HEK293 (cell line): Measurements from ENCODE around the gene JAKMIP1.

Experiments
- CTCF ChIA-PET: fragments of 350-600 bp; formaldehyde crosslinking; extraction: SDS; loops from one replicate; lab custom pipeline; 2021; ENCODE audit warnings: antibody characterized with exemption; lab: Yijun Ruan, JAX
- POLR2A ChIA-PET: fragments of 300-600 bp; formaldehyde crosslinking; extraction: SDS; loops from one replicate; lab custom pipeline; 2020; ENCODE audit warnings: antibody characterized with exemption, inconsistent platforms; lab: Yijun Ruan, JAX
- H3K27ac ChIP-seq: fragments of 200-500 bp; sonication (Bioruptor generic); 2 replicates; pipeline ENCODE4 v1.5.1; 2014; ENCODE audit warnings: low read depth, low read length, control low read depth, inconsistent platforms; ENCODE audit errors: extremely low read depth
- H3K36me3 ChIP-seq, 2 experiments: fragments of 200-500 bp in 1 of 2; sonication (Bioruptor generic) in 1 of 2; 1 replicate in 1 of 2; 2 replicates in 1 of 2; pipeline ENCODE4 v1.5.1; 2014 to 2017; ENCODE audit warnings: inconsistent platforms in 2 of 2, low read length in 2 of 2; ENCODE audit not compliant: control insufficient read depth in 2 of 2, insufficient read depth in 1 of 2
- H3K4me1 ChIP-seq: fragments of 200-500 bp; sonication (Bioruptor generic); 2 replicates; pipeline ENCODE4 v1.5.1; 2014; ENCODE audit warnings: mild to moderate bottlenecking, low read length, inconsistent platforms; ENCODE audit not compliant: control insufficient read depth, insufficient read depth
- H3K4me3 ChIP-seq: 2 replicates; pipeline ENCODE4 v1.5.1; 2011; ENCODE audit warnings: low read depth, mild to moderate bottlenecking, control low read depth, low read length, moderate library complexity
- H3K9me3 ChIP-seq: fragments of 200-500 bp; sonication (Bioruptor generic); 2 replicates; pipeline ENCODE4 v1.5.1; 2014; ENCODE audit warnings: low read depth, low read length, inconsistent platforms; ENCODE audit not compliant: control insufficient read depth, insufficient read depth
- BCL11B ChIP-seq: fragments of 450-650 bp; formaldehyde crosslinking; IDR thresholded peaks from 2 replicates; pipeline ENCODE4 v1.5.1; 2016; ENCODE audit warnings: low read depth, missing biosample characterization, missing genetic modification characterization
- EGR2 ChIP-seq: fragments of 450-650 bp; formaldehyde crosslinking; IDR thresholded peaks from 2 replicates; pipeline ENCODE4 v1.5.1; 2016; ENCODE audit warnings: low read depth, missing biosample characterization, missing genetic modification characterization
- GLIS2 ChIP-seq: fragments of 450-650 bp; formaldehyde crosslinking; IDR thresholded peaks from 2 replicates; pipeline ENCODE4 v1.5.1; 2016; ENCODE audit warnings: missing biosample characterization, missing genetic modification characterization
- RBAK ChIP-seq: fragments of 450-650 bp; formaldehyde crosslinking; IDR thresholded peaks from 2 replicates; pipeline ENCODE4 v1.5.1; 2016; ENCODE audit warnings: missing biosample characterization, missing genetic modification characterization
- SCRT2 ChIP-seq: fragments of 450-650 bp; formaldehyde crosslinking; IDR thresholded peaks from 2 replicates; pipeline ENCODE4 v1.5.1; 2016; ENCODE audit warnings: missing biosample characterization, missing genetic modification characterization
- ZBTB8A ChIP-seq: fragments of 450-650 bp; formaldehyde crosslinking; IDR thresholded peaks from 2 replicates; pipeline ENCODE4 v1.5.1; 2016; ENCODE audit warnings: missing biosample characterization, missing genetic modification characterization
- ZNF112 ChIP-seq: fragments of 450-650 bp; formaldehyde crosslinking; IDR thresholded peaks from 2 replicates; pipeline ENCODE4 v1.5.0; 2017; ENCODE audit warnings: missing biosample characterization, missing genetic modification characterization
- ZNF140 ChIP-seq: fragments of 450-650 bp; formaldehyde crosslinking; IDR thresholded peaks from 2 replicates; pipeline ENCODE4 v1.5.1; 2016; ENCODE audit warnings: missing biosample characterization, missing genetic modification characterization
- ZNF2 ChIP-seq: fragments of 450-650 bp; formaldehyde crosslinking; IDR thresholded peaks from 2 replicates; pipeline ENCODE4 v1.5.1; 2016; ENCODE audit warnings: missing biosample characterization, missing genetic modification characterization
- ZNF211 ChIP-seq: fragments of 450-650 bp; formaldehyde crosslinking; IDR thresholded peaks from 2 replicates; pipeline ENCODE4 v1.5.1; 2016; ENCODE audit warnings: low read depth, missing biosample characterization, missing genetic modification characterization
- ZNF266 ChIP-seq: fragments of 450-650 bp; formaldehyde crosslinking; IDR thresholded peaks from 2 replicates; pipeline ENCODE4 v1.5.1; 2016; ENCODE audit warnings: missing biosample characterization, missing genetic modification characterization, low read depth
- ZNF404 ChIP-seq: fragments of 450-650 bp; formaldehyde crosslinking; IDR thresholded peaks from 2 replicates; pipeline ENCODE4 v1.5.1; 2017; ENCODE audit warnings: missing biosample characterization, missing genetic modification characterization
- ZNF510 ChIP-seq: fragments of 450-650 bp; formaldehyde crosslinking; IDR thresholded peaks from 2 replicates; pipeline ENCODE4 v1.5.1; 2018; ENCODE audit warnings: mild to moderate bottlenecking, missing genetic modification characterization, missing biosample characterization; ENCODE audit not compliant: insufficient replicate concordance
- ZNF548 ChIP-seq: fragments of 450-650 bp; formaldehyde crosslinking; IDR thresholded peaks from 2 replicates; pipeline ENCODE4 v1.5.1; 2016; ENCODE audit warnings: missing biosample characterization, missing genetic modification characterization
- ZNF600 ChIP-seq: fragments of 450-650 bp; formaldehyde crosslinking; IDR thresholded peaks from 2 replicates; pipeline ENCODE4 v1.5.1; 2016; ENCODE audit warnings: missing biosample characterization, missing genetic modification characterization
- ZNF621 ChIP-seq: fragments of 450-650 bp; formaldehyde crosslinking; IDR thresholded peaks from 2 replicates; pipeline ENCODE4 v1.5.1; 2017; ENCODE audit warnings: missing biosample characterization, missing genetic modification characterization
- ZNF660 ChIP-seq: fragments of 450-650 bp; IDR thresholded peaks from 2 replicates; pipeline ENCODE4 v1.5.1; 2018; ENCODE audit warnings: missing biosample characterization, mild to moderate bottlenecking, missing genetic modification characterization
- ZNF768 ChIP-seq: fragments of 450-650 bp; formaldehyde crosslinking; IDR thresholded peaks from 2 replicates; pipeline ENCODE4 v1.5.1; 2018; ENCODE audit warnings: missing biosample characterization, mild to moderate bottlenecking, missing genetic modification characterization
- ZNF785 ChIP-seq: fragments of 450-650 bp; formaldehyde crosslinking; IDR thresholded peaks from 2 replicates; pipeline ENCODE4 v1.5.1; 2016; ENCODE audit warnings: missing biosample characterization, missing genetic modification characterization
- ZSCAN16 ChIP-seq: fragments of 450-650 bp; formaldehyde crosslinking; IDR thresholded peaks from 2 replicates; pipeline ENCODE4 v1.5.1; 2016; ENCODE audit warnings: missing biosample characterization, missing genetic modification characterization
- TF ChIP-seq, protein P1 (sequence below): fragments of 450-650 bp; formaldehyde crosslinking; IDR thresholded peaks from 2 replicates; pipeline ENCODE4 v1.5.1; 2016; ENCODE audit warnings: missing biosample characterization, missing genetic modification characterization, low read depth
- TF ChIP-seq, protein P2 (sequence below): fragments of 450-650 bp; IDR thresholded peaks from 2 replicates; pipeline ENCODE4 v1.5.1; 2018; ENCODE audit warnings: missing biosample characterization, missing genetic modification characterization
- TF ChIP-seq, protein P3 (sequence below): fragments of 450-650 bp; formaldehyde crosslinking; IDR thresholded peaks from 2 replicates; pipeline ENCODE4 v1.5.1; 2016; ENCODE audit warnings: missing biosample characterization, missing genetic modification characterization, borderline replicate concordance
- TF ChIP-seq, protein P4 (sequence below): fragments of 450-650 bp; formaldehyde crosslinking; IDR thresholded peaks from 2 replicates; pipeline ENCODE4 v1.5.1; 2016; ENCODE audit warnings: missing biosample characterization, missing genetic modification characterization
- TF ChIP-seq, protein P5 (sequence below): fragments of 450-650 bp; formaldehyde crosslinking; IDR thresholded peaks from 2 replicates; pipeline ENCODE4 v1.5.1; 2016; ENCODE audit warnings: missing biosample characterization, missing genetic modification characterization
- TF ChIP-seq, protein P6 (sequence below): fragments of 450-650 bp; formaldehyde crosslinking; conservative IDR thresholded peaks from 2 replicates; pipeline ENCODE4 v1.5.1; 2016; ENCODE audit warnings: low read depth, missing biosample characterization, missing genetic modification characterization

JAKMIP1 gene

DNA sequence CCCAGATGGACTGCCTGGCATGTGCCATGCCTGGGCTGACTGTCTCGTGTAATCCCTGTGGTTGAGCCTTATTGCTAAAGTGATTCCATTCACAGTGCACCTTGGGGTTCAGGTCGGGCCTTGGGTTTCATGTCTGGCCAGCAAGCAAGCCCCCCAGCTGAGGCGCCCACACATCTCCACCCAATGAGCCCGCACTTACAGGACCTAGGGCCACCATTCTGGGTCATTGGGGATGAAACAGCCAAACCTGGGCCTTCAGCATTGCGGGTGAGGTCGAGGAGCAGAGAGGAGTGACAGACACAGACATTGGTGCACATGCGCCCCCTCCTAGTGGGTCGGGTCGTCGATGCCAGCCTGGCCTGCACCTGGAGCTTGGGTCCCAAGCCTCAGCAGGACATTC lies 48.0 kb upstream of the JAKMIP1 start (continued):
- TF ChIP-seq, protein P1, sequence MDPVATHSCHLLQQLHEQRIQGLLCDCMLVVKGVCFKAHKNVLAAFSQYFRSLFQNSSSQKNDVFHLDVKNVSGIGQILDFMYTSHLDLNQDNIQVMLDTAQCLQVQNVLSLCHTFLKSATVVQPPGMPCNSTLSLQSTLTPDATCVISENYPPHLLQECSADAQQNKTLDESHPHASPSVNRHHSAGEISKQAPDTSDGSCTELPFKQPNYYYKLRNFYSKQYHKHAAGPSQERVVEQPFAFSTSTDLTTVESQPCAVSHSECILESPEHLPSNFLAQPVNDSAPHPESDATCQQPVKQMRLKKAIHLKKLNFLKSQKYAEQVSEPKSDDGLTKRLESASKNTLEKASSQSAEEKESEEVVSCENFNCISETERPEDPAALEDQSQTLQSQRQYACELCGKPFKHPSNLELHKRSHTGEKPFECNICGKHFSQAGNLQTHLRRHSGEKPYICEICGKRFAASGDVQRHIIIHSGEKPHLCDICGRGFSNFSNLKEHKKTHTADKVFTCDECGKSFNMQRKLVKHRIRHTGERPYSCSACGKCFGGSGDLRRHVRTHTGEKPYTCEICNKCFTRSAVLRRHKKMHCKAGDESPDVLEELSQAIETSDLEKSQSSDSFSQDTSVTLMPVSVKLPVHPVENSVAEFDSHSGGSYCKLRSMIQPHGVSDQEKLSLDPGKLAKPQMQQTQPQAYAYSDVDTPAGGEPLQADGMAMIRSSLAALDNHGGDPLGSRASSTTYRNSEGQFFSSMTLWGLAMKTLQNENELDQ: no peak
- no peak for TF ChIP-seq ZNF768 (tag by site-specific recombination)
- TF ChIP-seq ZNF548 (tag by site-specific recombination): no peak
- no peak for TF ChIP-seq GLIS2
- TF ChIP-seq, protein P2, sequence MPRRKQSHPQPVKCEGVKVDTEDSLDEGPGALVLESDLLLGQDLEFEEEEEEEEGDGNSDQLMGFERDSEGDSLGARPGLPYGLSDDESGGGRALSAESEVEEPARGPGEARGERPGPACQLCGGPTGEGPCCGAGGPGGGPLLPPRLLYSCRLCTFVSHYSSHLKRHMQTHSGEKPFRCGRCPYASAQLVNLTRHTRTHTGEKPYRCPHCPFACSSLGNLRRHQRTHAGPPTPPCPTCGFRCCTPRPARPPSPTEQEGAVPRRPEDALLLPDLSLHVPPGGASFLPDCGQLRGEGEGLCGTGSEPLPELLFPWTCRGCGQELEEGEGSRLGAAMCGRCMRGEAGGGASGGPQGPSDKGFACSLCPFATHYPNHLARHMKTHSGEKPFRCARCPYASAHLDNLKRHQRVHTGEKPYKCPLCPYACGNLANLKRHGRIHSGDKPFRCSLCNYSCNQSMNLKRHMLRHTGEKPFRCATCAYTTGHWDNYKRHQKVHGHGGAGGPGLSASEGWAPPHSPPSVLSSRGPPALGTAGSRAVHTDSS (tag by site-specific recombination): no peak
- TF ChIP-seq, protein P3, sequence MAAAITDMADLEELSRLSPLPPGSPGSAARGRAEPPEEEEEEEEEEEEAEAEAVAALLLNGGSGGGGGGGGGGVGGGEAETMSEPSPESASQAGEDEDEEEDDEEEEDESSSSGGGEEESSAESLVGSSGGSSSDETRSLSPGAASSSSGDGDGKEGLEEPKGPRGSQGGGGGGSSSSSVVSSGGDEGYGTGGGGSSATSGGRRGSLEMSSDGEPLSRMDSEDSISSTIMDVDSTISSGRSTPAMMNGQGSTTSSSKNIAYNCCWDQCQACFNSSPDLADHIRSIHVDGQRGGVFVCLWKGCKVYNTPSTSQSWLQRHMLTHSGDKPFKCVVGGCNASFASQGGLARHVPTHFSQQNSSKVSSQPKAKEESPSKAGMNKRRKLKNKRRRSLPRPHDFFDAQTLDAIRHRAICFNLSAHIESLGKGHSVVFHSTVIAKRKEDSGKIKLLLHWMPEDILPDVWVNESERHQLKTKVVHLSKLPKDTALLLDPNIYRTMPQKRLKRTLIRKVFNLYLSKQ (tag by site-specific recombination): no peak
- TF ChIP-seq ZNF510 (tag by site-specific recombination): no peak
- no peak for TF ChIP-seq ZNF600
- TF ChIP-seq, protein P4, sequence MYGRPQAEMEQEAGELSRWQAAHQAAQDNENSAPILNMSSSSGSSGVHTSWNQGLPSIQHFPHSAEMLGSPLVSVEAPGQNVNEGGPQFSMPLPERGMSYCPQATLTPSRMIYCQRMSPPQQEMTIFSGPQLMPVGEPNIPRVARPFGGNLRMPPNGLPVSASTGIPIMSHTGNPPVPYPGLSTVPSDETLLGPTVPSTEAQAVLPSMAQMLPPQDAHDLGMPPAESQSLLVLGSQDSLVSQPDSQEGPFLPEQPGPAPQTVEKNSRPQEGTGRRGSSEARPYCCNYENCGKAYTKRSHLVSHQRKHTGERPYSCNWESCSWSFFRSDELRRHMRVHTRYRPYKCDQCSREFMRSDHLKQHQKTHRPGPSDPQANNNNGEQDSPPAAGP (tag by site-specific recombination): no peak
- TF ChIP-seq ZNF621 (tag by site-specific recombination): no peak

DNA sequence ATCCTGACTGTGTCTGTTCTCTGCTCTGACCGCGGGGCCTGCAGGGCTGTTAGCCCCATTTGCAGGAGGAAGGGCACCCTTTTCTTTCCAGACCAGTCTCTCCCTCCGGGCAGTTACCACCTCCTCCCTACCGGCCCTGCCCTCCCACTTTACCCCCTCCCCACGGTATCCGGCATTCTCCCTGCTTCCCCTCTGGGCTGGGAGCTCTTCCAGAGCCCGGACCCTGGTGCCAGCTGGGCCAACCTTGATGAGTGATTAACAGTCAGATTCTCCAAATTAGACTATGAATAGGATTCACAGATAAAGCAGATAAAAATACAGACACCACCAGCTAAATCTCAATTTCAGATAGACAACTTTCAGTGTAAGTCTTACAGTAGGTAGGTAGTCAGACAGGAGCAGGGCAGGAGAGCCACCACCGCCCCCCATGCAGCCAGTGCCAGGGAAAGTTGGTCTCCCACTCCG lies 45.9 kb upstream of the JAKMIP1 start:
- ChIA-PET CTCF (interaction anchor here (0.6 to 12.8 kb wide), 2 partner anchors 83 to 159 kb away, joined by 3 to 203 read pairs; no protein-coding TSS in a partner anchor), POLR2A (no interaction called here)
- no peaks in the 10 kb centered on the region for H3K4me1 ChIP-seq
- H3K36me3 ChIP-seq: no peaks in the 10 kb centered on the region
- H3K4me3 ChIP-seq: no peak overlapping the region
- no peak overlapping the region for H3K27ac ChIP-seq
- no peaks in the 10 kb centered on the region for H3K9me3 ChIP-seq
- TF ChIP-seq ZNF211 (no peak), ZSCAN16 (no peak), ZNF2 (tag by site-specific recombination) (no peak), BCL11B (no peak), ZNF266 (tag by site-specific recombination) (no peak), SCRT2 (no peak), RBAK (tag by site-specific recombination) (no peak), ZNF140 (tag by site-specific recombination) (no peak), ZNF404 (no peak), ZBTB8A (tag by site-specific recombination) (no peak), ZNF660 (tag by site-specific recombination) (no peak), EGR2 (tag by site-specific recombination) (no peak), ZNF112 (no peak), ZNF785 (tag by site-specific recombination) (no peak)
- TF ChIP-seq, protein P5, sequence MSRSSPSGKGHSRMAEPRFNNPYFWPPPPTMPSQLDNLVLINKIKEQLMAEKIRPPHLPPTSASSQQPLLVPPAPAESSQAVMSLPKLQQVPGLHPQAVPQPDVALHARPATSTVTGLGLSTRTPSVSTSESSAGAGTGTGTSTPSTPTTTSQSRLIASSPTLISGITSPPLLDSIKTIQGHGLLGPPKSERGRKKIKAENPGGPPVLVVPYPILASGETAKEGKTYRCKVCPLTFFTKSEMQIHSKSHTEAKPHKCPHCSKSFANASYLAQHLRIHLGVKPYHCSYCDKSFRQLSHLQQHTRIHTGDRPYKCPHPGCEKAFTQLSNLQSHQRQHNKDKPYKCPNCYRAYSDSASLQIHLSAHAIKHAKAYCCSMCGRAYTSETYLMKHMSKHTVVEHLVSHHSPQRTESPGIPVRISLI: no peak
- TF ChIP-seq, protein P6, sequence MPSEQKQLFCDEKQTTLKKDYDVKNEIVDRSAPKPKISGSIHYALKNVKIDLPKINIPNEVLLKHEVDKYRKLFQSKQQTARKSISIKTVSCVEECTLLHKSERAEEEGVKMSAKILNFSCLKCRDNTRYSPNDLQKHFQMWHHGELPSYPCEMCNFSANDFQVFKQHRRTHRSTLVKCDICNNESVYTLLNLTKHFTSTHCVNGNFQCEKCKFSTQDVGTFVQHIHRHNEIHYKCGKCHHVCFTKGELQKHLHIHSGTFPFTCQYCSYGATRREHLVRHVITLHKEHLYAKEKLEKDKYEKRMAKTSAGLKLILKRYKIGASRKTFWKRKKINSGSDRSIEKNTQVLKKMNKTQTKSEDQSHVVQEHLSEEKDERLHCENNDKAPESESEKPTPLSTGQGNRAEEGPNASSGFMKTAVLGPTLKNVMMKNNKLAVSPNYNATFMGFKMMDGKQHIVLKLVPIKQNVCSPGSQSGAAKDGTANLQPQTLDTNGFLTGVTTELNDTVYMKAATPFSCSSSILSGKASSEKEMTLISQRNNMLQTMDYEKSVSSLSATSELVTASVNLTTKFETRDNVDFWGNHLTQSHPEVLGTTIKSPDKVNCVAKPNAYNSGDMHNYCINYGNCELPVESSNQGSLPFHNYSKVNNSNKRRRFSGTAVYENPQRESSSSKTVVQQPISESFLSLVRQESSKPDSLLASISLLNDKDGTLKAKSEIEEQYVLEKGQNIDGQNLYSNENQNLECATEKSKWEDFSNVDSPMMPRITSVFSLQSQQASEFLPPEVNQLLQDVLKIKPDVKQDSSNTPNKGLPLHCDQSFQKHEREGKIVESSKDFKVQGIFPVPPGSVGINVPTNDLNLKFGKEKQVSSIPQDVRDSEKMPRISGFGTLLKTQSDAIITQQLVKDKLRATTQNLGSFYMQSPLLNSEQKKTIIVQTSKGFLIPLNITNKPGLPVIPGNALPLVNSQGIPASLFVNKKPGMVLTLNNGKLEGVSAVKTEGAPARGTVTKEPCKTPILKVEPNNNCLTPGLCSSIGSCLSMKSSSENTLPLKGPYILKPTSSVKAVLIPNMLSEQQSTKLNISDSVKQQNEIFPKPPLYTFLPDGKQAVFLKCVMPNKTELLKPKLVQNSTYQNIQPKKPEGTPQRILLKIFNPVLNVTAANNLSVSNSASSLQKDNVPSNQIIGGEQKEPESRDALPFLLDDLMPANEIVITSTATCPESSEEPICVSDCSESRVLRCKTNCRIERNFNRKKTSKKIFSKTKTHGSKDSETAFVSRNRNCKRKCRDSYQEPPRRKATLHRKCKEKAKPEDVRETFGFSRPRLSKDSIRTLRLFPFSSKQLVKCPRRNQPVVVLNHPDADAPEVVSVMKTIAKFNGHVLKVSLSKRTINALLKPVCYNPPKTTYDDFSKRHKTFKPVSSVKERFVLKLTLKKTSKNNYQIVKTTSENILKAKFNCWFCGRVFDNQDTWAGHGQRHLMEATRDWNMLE: no peak
